Neural cell (in vitro differentiated cells): ENCODE data around the gene LYPLA2.

ENCODE experiments used
- MXI1 ChIP-seq: fragments of 450-650 bp; conservative IDR thresholded peaks from 2 replicates; pipeline ENCODE4 v1.6.1; 2014; ENCODE audit warnings: antibody characterized with exemption, mild to moderate bottlenecking; ENCODE audit not compliant: poor library complexity, severe bottlenecking
- POLR2AphosphoS5 ChIP-seq: IDR thresholded peaks from 2 replicates; pipeline ENCODE4 v1.6.1; 2012
- TF ChIP-seq, protein P1 (sequence below): fragments of 450-650 bp; IDR thresholded peaks from 2 replicates; pipeline ENCODE4 v1.5.1; 2014; ENCODE audit warnings: antibody characterized with exemption, mild to moderate bottlenecking, moderate library complexity; ENCODE audit not compliant: poor library complexity, severe bottlenecking

DNA sequence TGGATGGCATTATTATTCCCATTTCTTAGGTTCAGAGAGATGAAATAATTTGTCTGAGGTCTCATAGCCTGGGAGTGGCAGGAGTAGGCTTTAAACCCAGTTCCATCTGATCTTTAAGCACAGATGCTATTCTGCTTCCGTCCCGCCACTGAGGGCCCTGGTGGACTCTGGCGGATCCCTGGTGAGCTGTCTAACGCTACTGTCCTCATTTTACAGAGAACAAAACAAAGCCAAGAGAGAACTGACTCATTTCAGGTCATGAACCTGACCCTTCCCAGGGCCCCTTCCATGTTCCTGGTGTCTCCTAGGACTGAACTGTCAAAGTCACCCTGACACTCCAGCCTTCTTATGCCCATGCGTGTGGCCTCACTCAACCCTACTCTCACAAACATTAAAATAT is 12.7 kb downstream of the LYPLA2 start:
- TF ChIP-seq MXI1, result no peak
- TF ChIP-seq POLR2AphosphoS5, result no peak
- TF ChIP-seq, protein P1, sequence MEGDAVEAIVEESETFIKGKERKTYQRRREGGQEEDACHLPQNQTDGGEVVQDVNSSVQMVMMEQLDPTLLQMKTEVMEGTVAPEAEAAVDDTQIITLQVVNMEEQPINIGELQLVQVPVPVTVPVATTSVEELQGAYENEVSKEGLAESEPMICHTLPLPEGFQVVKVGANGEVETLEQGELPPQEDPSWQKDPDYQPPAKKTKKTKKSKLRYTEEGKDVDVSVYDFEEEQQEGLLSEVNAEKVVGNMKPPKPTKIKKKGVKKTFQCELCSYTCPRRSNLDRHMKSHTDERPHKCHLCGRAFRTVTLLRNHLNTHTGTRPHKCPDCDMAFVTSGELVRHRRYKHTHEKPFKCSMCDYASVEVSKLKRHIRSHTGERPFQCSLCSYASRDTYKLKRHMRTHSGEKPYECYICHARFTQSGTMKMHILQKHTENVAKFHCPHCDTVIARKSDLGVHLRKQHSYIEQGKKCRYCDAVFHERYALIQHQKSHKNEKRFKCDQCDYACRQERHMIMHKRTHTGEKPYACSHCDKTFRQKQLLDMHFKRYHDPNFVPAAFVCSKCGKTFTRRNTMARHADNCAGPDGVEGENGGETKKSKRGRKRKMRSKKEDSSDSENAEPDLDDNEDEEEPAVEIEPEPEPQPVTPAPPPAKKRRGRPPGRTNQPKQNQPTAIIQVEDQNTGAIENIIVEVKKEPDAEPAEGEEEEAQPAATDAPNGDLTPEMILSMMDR, result no peak
